Body of pancreas (tissue), 4 donors: ENCODE results near the gene LDHD. TPM values are rescaled to one million over a fixed set of nuclear protein-coding genes. Genes with fewer than 3 reads are reported as not detected.

Experiments
- ATAC-seq: fragments of 150-250 bp; one replicate; pipeline ENCODE4 v1.9.1; 2016
- DNase-seq, 4 donors: peaks; one replicate each; pipeline ENCODE4 v3.0.0-alpha.2; 2019
- H3K27ac ChIP-seq, 4 donors: fragments of 200-600 bp; sonication (generic); 1 replicate in 3 of 4; 2 replicates in 1 of 4; pipeline versions ENCODE4 v1.5.1 to v1.6.1; 2016 to 2019; ENCODE audit warnings: mild to moderate bottlenecking in 1 of 4, mixed read lengths in 1 of 4, moderate library complexity in 1 of 4
- H3K27me3 ChIP-seq, 2 donors: fragments of 200-600 bp; sonication (generic); one replicate each; pipeline ENCODE4 v1.6.0; 2016; ENCODE audit warnings: mild to moderate bottlenecking in 1 of 2
- H3K36me3 ChIP-seq, 2 donors: fragments of 200-600 bp; sonication (generic); replicated peaks in 1 of 2; 2 replicates each; pipeline ENCODE4 v1.5.1; 2016; ENCODE audit warnings: low read depth in 2 of 2; ENCODE audit not compliant: insufficient read depth in 1 of 2
- H3K4me1 ChIP-seq: fragments of 200-600 bp; sonication (generic); one replicate; pipeline ENCODE4 v1.6.0; 2016
- H3K4me3 ChIP-seq, 2 donors: fragments of 200-600 bp; sonication (generic); 1 replicate in 1 of 2; 2 replicates in 1 of 2; pipeline ENCODE4 v1.5.1; 2016 to 2019
- H3K9me3 ChIP-seq, 3 donors: fragments of 200-600 bp; sonication (generic); 1 replicate in 2 of 3; 2 replicates in 1 of 3; pipeline ENCODE4 v1.5.1; 2016
- POLR2A ChIP-seq, 3 donors: fragments of 450-650 bp; IDR thresholded peaks; one replicate each; pipeline ENCODE4 v1.6.1; 2016; ENCODE audit warnings: antibody characterized with exemption in 3 of 3, mild to moderate bottlenecking in 2 of 3
- WGBS, 2 donors: methylation state at CpG; one replicate each; pipeline ENCODE4 v1.1.5; 2017; 5-methylcytosine and 5-hydroxymethylcytosine counted together
- intact Hi-C: fragments of 100-400 bp; cut with DNase I; formaldehyde crosslinking; loops from one replicate; pipeline ENCODE4 v1.15.1; 2023
- total RNA-seq, 2 donors: library from RNA; depleted of rRNA; stranded (reverse); fragments of >200 nt; gene quantifications; one replicate each; pipeline ENCODE4 v1.1.0, GENCODE V29; 2016
- TF ChIP-seq, protein P1 (sequence below), 7 experiments: fragments of 450-650 bp in 4 of 7; fragments of 200-600 bp in 3 of 7; sonication (generic) in 3 of 7; IDR thresholded peaks; one replicate each; pipeline ENCODE4 v1.5.1; 2016 to 2019; ENCODE audit warnings: antibody characterized with exemption in 7 of 7

Gene LDHD
- total RNA-seq, 2 donors from 2014 or later, result 27.7 to 28.3 TPM

GRCh38 chr16:75112734-75113491 lies 3.7 kb downstream of the LDHD start:
- no peaks in the 10 kb centered on the region for H3K27me3 ChIP-seq
- H3K27ac ChIP-seq, result no peak overlapping the region
- no peak overlapping the region for H3K4me3 ChIP-seq
- 64 to 93% methylated on average over 4 to 14 of the region's 14 CpGs for WGBS, 2 donors
- intact Hi-C loops, result loop anchor here (10.0 kb wide), 1 partner anchor 408 kb away; the partner anchor contains the start of gene MLKL
- no peaks in the 10 kb centered on the region for H3K36me3 ChIP-seq
- TF ChIP-seq, protein P1, sequence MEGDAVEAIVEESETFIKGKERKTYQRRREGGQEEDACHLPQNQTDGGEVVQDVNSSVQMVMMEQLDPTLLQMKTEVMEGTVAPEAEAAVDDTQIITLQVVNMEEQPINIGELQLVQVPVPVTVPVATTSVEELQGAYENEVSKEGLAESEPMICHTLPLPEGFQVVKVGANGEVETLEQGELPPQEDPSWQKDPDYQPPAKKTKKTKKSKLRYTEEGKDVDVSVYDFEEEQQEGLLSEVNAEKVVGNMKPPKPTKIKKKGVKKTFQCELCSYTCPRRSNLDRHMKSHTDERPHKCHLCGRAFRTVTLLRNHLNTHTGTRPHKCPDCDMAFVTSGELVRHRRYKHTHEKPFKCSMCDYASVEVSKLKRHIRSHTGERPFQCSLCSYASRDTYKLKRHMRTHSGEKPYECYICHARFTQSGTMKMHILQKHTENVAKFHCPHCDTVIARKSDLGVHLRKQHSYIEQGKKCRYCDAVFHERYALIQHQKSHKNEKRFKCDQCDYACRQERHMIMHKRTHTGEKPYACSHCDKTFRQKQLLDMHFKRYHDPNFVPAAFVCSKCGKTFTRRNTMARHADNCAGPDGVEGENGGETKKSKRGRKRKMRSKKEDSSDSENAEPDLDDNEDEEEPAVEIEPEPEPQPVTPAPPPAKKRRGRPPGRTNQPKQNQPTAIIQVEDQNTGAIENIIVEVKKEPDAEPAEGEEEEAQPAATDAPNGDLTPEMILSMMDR (IDR thresholded peaks at IDR 0.05), result no peak
- no peak for TF ChIP-seq POLR2A (IDR thresholded peaks at IDR 0.05)
- peaks cover 52% of the 10 kb centered on the region for H3K4me1 ChIP-seq
- no peak for DNase-seq
- no peaks in the 10 kb centered on the region for H3K9me3 ChIP-seq
- ATAC-seq, result no peak

GRCh38 chr16:75111961-75112733 lies 4.4 kb downstream of the LDHD start:
- 50 to 74% methylated on average over 17 to 26 of the region's 26 CpGs for WGBS, 2 donors
- Histone ChIP-seq H3K9me3 (no peaks in the 10 kb centered on the region), H3K27me3 (no peaks in the 10 kb centered on the region), H3K4me1 (peaks cover 52% of the 10 kb centered on the region), H3K27ac (peak overlapping the region in 3 of 4 donors; percentile 1 to 27 (median 22)), H3K4me3 (no peak overlapping the region), H3K36me3 (no peaks in the 10 kb centered on the region)
- intact Hi-C loops, result loop anchor here (10.0 kb wide), 1 partner anchor 407 kb away; the partner anchor contains the start of gene MLKL
- no peak for DNase-seq
- no peak for ATAC-seq
- TF ChIP-seq, protein P1 (IDR thresholded peaks at IDR 0.05), result no peak
- TF ChIP-seq POLR2A (IDR thresholded peaks at IDR 0.05), result no peak

GRCh38 chr16:75111514-75111940 lies 5.1 kb downstream of the LDHD start:
- H3K4me1 ChIP-seq, result peaks cover 52% of the 10 kb centered on the region
- ATAC-seq, result no peak
- no peaks in the 10 kb centered on the region for H3K36me3 ChIP-seq
- peak overlapping the region; percentile 1 to 33 (median 24) for H3K27ac ChIP-seq
- intact Hi-C loops, result loop anchor here (10.0 kb wide), 1 partner anchor 407 kb away; the partner anchor contains the start of gene MLKL
- DNase-seq, result no peak
- no peaks in the 10 kb centered on the region for H3K27me3 ChIP-seq
- TF ChIP-seq POLR2A (IDR thresholded peaks at IDR 0.05), result no peak
- TF ChIP-seq, protein P1 (IDR thresholded peaks at IDR 0.05), result no peak
- no peak overlapping the region for H3K4me3 ChIP-seq
- 40 to 56% methylated on average over 6 to 7 of the region's 7 CpGs for WGBS, 2 donors
- no peaks in the 10 kb centered on the region for H3K9me3 ChIP-seq

GRCh38 chr16:75110637-75111513 lies 5.7 kb downstream of the LDHD start:
- 32 to 50% methylated on average over 17 to 28 of the region's 28 CpGs for WGBS, 2 donors
- TF ChIP-seq, protein P1 (IDR thresholded peaks at IDR 0.05), result peak; percentile 80 to 96 (median 92)
- TF ChIP-seq POLR2A (IDR thresholded peaks at IDR 0.05), result peak in 1 of 3 donors; percentile 12
- no peaks in the 10 kb centered on the region for H3K27me3 ChIP-seq
- DNase-seq (peak; percentile 91 to 93 (median 92)), ATAC-seq (peak; percentile 78)
- H3K9me3 ChIP-seq, result no peaks in the 10 kb centered on the region
- H3K4me1 ChIP-seq, result peaks cover 47% of the 10 kb centered on the region
- H3K27ac ChIP-seq, result peak overlapping the region; percentile 1 to 82 (median 38)
- intact Hi-C loops, result loop anchor here (10.0 kb wide), 1 partner anchor 406 kb away; the partner anchor contains the start of gene MLKL
- no peaks in the 10 kb centered on the region for H3K36me3 ChIP-seq
- no peak overlapping the region for H3K4me3 ChIP-seq
